HG03060 (cell line): ENCODE data around the gene CHRNA5.

Source experiments
- ATAC-seq: cut with Tn5 transposase; IDR thresholded peaks from one replicate; pipeline ENCODE4 v1.9.1; 2021; ENCODE audit warnings: low read depth, moderate number of reproducible peaks; ENCODE audit not compliant: unreplicated experiment

CHRNA5 gene

DNA sequence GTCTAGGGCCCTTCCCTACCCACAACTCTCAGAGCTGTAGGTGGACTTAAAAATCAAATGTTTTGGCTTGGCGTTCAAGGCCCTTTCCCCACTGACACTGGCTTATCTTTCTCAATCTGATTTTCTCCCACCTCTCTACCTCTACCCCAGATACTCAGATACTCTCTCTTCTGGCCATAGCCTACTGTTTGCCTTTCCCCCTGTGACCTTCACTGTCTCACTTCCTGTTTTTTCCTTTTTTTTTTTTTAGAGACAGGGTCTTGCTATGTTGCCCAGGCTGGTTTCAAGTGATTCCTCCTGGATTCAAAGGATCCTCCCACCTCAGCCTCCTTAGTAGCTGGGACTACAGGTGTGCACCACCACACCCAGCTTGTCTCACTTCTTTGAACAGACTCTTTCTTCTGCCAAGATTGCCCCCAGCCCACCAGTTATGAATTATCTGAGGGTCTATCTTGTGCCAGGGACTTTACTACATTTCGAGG is 71.1 kb downstream of the CHRNA5 start:
- ATAC-seq, result no peak

DNA sequence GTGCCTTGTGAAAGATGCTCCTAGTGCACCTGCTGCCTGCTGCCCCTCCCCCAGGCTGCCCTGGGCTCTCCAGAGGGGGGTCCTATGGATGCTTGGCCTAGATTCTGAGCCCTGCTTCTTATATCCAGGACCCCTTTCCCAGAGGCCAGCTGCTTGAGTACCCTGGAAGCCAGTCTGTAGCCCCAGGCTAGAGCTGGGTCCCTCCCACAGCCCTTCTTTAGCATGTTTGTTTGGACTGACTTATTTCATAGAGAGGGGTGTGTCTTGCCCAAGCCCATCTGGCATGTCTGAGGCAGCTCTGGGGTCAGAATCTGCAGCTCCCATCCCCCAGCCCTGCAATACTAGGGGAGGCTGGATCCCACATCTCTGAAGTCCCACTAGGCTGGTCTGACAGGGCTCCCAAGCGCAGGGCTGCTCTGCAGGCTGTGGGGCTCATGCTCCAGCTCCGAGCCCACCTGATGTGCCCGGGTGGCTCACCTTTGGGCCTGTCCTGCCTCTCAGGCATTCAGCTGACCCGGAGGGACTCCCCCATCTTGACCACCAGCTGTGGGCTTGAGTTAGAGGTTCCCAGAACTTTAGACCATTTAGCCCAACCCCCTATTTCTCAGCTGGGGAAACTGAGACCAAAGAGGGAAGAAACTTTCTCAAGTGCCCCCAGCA is 72.6 kb downstream of the CHRNA5 start:
- no peak for ATAC-seq

DNA sequence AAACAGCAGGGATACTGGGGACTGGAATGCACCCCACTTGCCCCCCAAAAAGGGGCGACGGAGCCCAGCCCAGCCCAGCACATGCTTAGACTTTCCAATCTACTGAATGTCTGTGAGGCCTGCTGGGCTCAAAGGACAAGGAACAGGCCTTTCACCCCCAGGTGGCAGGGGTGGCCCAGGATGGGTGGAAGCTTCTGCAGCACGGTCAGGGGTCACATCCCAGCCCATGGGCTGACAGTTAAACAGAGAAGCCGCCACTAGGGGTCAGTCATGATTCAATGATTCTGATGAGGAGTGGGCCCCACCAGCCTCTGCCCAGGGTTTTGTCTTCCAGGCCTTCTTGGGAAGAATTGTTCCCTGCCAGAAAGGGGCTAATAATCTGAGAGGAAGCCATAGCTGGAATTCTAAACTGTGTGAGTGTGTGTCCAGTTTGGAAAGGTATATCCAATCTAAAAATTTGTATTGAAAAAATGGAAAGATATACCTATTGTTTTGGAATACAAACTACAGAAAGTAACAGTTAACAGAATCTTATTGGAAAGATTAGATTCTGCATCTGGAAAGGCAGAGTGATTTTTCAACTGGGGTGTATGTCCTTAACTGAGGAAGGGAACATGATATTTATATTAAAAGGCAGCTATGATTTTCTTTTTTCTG is 73.5 kb downstream of the CHRNA5 start:
- ATAC-seq, result no peak

DNA sequence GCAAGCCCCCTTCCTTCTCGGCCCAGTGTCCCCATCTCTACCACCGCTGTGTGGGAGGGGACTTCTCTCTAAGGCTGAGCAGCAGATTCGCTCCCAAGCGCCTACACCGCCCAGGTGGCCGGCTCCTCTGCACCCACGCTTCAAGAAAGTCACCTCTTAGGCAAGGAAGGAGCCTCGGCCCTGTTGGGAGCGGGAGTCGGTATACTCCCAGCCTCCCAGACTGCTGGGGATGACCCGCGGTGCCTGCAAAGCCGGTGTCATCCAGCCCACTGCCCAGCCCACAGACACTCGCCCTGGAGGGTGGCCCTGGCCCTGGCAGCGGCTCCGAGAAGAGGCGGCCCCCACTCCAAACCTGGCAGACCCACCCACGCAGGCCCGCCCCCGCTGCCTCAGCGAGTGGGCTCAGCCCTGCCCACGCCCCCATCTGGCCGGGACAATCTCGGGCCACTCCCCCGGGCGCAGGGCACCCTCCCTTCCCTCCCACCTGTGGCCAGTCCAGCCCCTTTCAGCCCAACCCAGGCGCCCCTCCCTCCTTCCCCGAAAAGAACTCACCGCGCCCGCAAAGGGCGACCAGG is 75.3 kb downstream of the CHRNA5 start:
- no peak for ATAC-seq

DNA sequence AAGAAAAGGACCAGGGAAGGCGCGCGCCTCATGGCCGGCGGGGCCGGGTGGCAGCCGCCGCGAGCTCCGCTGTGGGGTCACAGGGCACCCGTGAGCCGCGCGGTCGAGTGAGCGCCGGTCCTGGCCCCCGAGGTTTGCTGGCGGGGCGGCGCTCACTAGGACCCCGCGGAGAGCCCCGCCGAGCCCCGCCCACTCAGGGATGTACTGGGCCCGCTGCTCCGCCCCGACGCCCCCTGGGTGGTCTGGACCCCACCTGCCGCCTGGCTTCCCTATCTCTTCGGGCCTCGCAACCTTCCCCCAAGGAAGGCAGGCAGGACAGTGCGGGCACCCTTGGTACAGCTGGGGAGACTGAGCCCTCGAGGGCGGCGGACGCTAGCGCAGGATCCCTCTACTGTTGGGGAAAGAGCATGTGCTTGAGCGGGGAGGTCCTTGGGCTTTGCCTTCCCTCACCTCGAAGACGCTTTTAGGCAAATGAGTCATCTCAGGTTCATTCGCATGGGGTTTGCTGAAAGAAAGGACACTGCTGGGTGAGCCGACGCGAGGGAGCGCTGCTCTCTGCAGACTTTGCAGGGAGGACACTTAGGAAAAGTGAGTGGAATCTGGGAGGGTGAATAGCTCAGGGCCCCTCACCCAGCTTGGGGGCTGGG is 75.9 kb downstream of the CHRNA5 start, which contains the start of gene CHRNB4:
CHRNB4 (minus strand) TSS at position 109 of the 647 bp plus-strand sequence; CDS start at position 32, 77 bp downstream.
- no peak for ATAC-seq

DNA sequence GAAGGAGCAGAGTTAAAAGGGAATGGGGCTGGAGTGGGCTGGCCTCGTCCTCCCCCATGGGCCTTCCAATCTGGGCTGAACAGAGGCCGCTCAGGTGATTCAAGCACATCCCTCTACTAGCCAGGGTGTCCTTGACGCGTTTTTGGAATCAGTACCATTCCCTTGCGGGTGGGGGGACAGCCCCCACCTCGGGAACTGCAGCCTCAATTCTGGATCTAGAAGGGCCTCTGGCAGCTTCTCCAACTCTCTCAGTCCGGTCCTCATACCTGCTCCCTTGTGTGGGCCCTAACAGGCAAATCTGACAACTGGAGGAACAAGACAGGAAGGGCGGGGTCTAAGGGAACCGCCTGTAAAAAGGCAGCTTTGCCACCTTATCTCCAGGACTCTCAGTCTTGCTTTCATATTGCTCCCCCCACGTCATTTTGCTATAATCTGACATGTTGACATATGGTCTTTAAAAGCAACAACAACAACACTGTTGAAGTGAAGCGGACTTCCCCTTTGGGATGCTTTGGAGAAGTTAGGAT is 76.5 kb downstream of the CHRNA5 start:
- ATAC-seq, result no peak

DNA sequence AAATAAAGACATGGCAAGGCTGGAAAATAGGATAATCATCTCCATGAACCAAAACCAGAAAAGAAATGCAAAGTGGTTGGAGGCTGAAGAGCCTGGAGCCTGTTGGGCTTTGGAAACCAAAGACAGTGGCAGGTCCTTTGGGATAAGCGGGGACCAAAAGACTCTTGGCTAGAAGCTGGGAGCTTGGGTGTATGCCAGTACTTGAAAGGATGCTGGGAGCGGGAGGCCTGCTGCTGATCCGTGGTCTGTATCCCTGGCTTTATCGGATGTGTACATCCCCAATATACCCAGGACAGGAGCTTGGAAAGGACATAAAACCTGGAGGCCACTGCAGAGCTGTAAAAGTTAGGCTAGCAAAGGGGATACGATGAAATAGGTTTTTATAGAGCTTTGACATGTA is 77.0 kb downstream of the CHRNA5 start:
- ATAC-seq, result no peak
